Bronchus fibroblast of lung (primary cell): ENCODE data around the gene SLC35F2. TPM values are rescaled to one million over a fixed set of nuclear protein-coding genes. Genes with fewer than 3 reads are reported as not detected.

Experiments
- total RNA-seq: library from RNA; depleted of rRNA; stranded (reverse); fragments of >200 nt; gene quantifications from 2 replicates; pipeline ENCODE4 v1.2.3, GENCODE V29; 2015

Gene SLC35F2
- total RNA-seq: 9.7 and 16.6 TPM in 2 replicates

GRCh38 chr11:107858217-107859070, at the start of gene SLC35F2:
SLC35F2 (minus strand) TSS chr11:107858787; CDS start chr11:107858767, 20 bp downstream.

Other genes with a start within 250 kb of the SLC35F2 start
- not detected in 2 replicates for gene SLN, start 146.7 kb downstream of the SLC35F2 start, total RNA-seq
- gene RAB39A, start 69.7 kb upstream of the SLC35F2 start, total RNA-seq: not detected in 2 replicates
- gene CUL5, start 150.1 kb upstream of the SLC35F2 start, total RNA-seq: 15.5 and 17.5 TPM in 2 replicates